ENCODE data around the gene RIBC1.
"Not testable (repeated sequence)": the region's sequence is repeated elsewhere in the genome, so short reads cannot be mapped to it uniquely, and the experiment has no call there.

RIBC1 gene

DNA sequence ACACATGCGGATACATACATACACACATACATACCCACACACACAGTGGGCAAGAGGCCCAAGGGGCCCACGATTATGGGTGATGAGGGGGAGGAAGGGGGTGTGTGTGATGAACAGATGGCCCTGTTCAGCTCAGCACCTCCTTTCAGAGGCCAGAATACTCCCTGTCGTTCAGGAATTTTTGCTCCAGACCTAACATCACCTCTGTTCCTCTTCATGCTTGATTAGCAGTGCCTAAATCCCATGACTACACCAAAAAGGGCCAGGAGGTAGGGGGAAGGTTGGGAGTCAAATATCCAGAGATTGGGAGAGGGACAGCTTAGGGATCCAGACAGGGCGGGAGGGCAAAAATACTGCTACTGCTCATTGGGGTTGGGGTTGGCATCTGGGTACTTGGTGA is 42.9 kb upstream of the RIBC1 start:
- no peak for DNase-seq (ENCODE audit: low spot score)

DNA sequence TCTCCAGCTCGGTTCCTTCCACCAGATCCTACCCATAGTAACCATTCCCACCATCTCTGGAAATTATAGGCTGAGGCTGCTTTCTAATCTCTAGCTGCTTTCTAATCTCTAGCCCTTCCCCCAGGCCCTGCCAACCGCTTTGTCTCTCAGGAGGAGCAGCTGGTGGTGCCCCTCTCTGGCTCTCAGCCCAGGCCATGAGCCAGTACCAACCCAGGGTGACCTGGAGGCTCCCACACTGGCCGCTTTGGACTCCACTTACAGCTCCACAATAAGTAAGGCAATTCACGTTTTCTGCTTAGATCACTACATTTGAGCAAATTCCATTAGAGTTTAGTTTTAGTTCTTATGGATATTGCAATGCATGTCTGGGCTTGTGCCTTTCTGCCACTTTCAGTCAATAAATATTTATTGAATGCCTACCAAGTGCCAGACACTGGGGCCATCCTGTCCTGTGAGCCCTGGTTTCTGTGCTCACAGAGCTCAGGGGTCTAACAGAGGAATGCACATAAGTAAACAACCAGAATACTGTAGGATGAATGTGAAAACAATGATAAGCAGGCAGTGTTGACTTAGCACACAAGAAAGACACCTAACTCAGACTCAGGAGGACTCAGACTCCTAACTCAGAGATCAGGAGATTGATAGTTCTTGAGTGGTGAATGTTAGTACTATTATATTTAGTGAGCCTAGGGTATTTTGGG is 39.1 kb upstream of the RIBC1 start:
- TF ChIP-seq, protein P1, sequence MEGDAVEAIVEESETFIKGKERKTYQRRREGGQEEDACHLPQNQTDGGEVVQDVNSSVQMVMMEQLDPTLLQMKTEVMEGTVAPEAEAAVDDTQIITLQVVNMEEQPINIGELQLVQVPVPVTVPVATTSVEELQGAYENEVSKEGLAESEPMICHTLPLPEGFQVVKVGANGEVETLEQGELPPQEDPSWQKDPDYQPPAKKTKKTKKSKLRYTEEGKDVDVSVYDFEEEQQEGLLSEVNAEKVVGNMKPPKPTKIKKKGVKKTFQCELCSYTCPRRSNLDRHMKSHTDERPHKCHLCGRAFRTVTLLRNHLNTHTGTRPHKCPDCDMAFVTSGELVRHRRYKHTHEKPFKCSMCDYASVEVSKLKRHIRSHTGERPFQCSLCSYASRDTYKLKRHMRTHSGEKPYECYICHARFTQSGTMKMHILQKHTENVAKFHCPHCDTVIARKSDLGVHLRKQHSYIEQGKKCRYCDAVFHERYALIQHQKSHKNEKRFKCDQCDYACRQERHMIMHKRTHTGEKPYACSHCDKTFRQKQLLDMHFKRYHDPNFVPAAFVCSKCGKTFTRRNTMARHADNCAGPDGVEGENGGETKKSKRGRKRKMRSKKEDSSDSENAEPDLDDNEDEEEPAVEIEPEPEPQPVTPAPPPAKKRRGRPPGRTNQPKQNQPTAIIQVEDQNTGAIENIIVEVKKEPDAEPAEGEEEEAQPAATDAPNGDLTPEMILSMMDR (IDR thresholded peaks at IDR 0.05; ENCODE audit: extremely low read depth, missing control alignments) = no peak
- DNase-seq (ENCODE audit: low spot score) = no peak

More for the DNA sequence above, 42.9 kb upstream of the RIBC1 start:
- TF ChIP-seq, protein P1 (IDR thresholded peaks at IDR 0.05; ENCODE audit: extremely low read depth, missing control alignments) = no peak

DNA sequence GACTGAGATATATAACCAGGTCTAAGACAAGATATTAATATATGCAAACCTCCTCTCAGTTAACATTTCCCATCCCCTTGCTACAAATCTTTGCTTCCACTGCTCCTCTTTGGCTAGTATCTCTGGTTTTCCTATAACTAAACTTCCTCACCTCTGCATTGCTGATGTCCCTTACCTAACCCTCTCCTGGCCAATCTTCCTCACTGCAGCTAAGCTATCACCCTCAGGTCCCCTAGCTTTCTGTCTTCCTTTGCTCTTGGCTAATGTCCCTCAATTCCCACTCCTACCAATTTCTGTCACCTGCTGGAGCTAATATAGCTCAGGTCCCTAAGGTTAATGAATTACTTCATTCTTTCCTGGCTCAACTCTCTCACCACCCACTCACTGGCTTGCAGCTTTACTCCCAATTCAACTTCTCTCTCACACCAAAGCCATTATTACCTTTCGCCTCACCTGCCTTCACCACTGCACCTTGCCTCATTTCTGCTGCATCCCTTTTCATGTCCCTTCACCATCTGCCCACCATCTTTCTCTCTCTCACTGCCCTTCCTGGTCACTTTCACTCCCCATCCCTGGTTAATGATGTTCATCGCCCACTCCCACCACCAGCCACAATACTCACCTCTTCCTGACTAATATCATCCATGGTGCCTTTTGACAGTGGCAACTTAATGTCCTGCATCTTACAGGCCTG is 26.9 kb upstream of the RIBC1 start:
- no peak for DNase-seq (ENCODE audit: low spot score)
- TF ChIP-seq, protein P1 (IDR thresholded peaks at IDR 0.05; ENCODE audit: extremely low read depth, missing control alignments) = no peak

DNA sequence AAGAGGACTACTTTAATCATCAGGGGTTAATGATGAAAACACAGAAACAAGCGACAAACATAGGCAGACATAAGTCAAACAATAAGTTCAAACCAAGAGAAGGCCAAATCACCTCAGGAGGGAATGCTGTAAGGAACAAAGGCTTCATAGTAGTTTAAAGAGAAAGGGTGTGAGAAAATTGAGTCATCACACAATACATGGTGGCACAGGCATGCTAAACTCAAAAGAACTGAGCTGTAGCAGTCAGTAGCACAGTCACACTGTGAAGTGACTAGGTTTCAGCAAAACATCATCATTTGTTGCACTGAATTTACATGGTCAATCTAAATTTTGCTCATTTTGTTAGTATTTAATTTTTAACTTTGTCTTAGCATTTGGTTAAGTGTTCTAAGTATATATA is 24.5 kb upstream of the RIBC1 start:
- TF ChIP-seq, protein P1 (IDR thresholded peaks at IDR 0.05; ENCODE audit: extremely low read depth, missing control alignments) = no peak
- DNase-seq (ENCODE audit: low spot score) = no peak

DNA sequence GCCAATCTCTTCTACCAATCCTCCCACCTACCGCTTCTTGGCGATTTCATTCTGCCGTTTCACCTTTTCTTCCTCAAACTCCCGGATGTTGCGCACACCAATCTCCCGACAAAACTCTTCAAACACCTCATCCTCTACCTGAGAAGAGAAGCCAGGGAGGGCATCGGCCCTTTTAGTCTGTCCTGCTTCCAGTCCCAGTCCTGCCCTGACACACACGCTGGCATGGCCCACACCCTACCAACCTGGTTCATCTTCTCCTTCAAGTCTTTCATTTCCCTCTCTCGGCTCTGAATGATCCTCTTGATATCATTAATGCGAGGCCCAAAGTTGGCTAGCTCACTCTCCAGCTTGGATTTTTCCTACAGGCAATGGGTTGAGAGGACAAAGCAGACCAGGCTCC is 19.1 kb upstream of the RIBC1 start:
- no peak for DNase-seq (ENCODE audit: low spot score)
- TF ChIP-seq, protein P1 (IDR thresholded peaks at IDR 0.05; ENCODE audit: extremely low read depth, missing control alignments) = no peak

DNA sequence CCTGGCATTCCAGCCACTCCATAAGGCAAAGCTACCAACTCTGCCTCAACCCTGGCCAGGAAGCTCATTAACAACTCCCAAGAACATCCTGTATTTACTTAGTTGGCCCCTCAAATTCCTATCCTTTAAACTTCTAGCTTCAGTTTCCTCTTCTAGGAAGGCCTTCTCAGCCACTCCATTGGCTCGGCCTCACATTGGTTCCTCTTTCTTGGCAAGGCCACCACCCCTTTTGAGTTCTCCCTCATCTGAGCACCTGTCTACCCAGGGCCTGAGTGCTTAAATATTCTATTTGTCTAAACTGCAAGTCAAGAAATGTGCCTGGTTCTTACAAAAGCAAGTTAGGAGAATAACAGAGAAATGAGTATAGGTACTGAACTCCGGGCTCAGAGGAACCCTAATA is 10.2 kb upstream of the RIBC1 start:
- no peak for DNase-seq (ENCODE audit: low spot score)

DNA sequence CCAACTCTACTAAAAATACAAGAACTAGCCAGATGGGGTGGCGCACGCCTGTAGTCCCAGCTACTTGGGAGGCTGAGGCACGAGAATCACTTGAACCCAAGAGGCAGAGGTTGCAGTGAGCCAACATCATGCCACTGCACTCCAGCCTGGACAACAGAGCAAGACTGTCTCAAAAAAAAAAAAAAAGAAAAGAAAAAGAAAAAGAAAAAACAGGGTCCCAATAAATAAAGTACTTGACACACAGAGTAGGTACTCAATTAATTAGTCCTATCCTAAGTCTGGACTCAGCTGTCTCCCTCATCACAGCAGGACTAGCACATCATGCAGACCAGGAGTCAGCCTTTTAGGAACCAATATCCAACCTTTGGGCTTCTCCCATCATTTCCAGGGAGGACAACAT is 2.3 kb upstream of the RIBC1 start:
- DNase-seq (ENCODE audit: low spot score) = not testable (repeated sequence)

More for the DNA sequence above, 10.2 kb upstream of the RIBC1 start:
- TF ChIP-seq, protein P1 (IDR thresholded peaks at IDR 0.05; ENCODE audit: extremely low read depth, missing control alignments) = no peak

DNA sequence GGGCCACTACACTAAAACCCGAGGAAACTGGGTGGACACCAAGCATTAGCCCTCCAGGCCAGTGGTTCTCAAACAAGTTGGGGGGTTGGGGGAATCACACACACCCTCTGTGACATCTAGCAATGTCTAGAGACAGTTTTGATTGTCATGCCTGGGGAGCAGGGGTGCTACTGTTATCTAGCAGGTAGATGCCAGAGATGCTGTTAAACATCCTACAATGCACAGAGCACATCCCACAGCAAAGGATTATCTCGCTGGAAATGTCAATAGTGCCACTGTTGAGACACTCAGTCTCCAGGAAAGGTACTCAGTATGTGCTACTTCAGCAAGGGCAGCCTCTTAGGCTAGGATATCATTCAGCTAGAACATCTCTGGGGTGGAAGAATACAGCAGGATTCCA is 1.5 kb upstream of the RIBC1 start:
- no peak for DNase-seq (ENCODE audit: low spot score)
- TF ChIP-seq, protein P1 (IDR thresholded peaks at IDR 0.05; ENCODE audit: extremely low read depth, missing control alignments) = no peak

Measured in GM20000 (cell line).